GM21360 (cell line): ENCODE data around the gene FBXO21.
A peak's percentile ranks its signal among the peaks of the same experiment; 100 is the strongest.
"Not testable (repeated sequence)": the region's sequence is repeated elsewhere in the genome, so short reads cannot be mapped to it uniquely, and the experiment has no call there.

Source experiments
- ATAC-seq: cut with Tn5 transposase; IDR thresholded peaks from one replicate; pipeline ENCODE4 v1.9.1; 2021; ENCODE audit warnings: mild to moderate bottlenecking, moderate library complexity; ENCODE audit not compliant: unreplicated experiment

Gene FBXO21

GRCh38 chr12:117190210-117190781 lies at the start of gene FBXO21:
Gene FBXO21 (minus strand): TSS chr12:117190470. CDS start chr12:117190456, 14 bp downstream.
- peak; percentile 92 for ATAC-seq

GRCh38 chr12:117236456-117237001 lies 46.3 kb upstream of the FBXO21 start:
- no peak for ATAC-seq

GRCh38 chr12:117235261-117235660 lies 45.0 kb upstream of the FBXO21 start:
- no peak for ATAC-seq

- ATAC-seq, result no peak
Observed at GRCh38 chr12:117234441-117234840, 44.2 kb upstream of the FBXO21 start.

GRCh38 chr12:117231750-117232149 lies 41.5 kb upstream of the FBXO21 start:
- ATAC-seq, result no peak

GRCh38 chr12:117228239-117228638 lies 38.0 kb upstream of the FBXO21 start:
- ATAC-seq, result no peak

GRCh38 chr12:117227000-117227653 lies 36.9 kb upstream of the FBXO21 start:
- ATAC-seq, result no peak

GRCh38 chr12:117226505-117226904 lies 36.2 kb upstream of the FBXO21 start:
- no peak for ATAC-seq

GRCh38 chr12:117225179-117225578 lies 34.9 kb upstream of the FBXO21 start:
- no peak for ATAC-seq

- not testable (repeated sequence) for ATAC-seq
Observed at GRCh38 chr12:117220947-117221346, 30.7 kb upstream of the FBXO21 start.

- ATAC-seq, result no peak
Observed at GRCh38 chr12:117218149-117218548, 27.9 kb upstream of the FBXO21 start.

- ATAC-seq, result no peak
Observed at GRCh38 chr12:117216686-117217085, 26.4 kb upstream of the FBXO21 start.

GRCh38 chr12:117214797-117215196 lies 24.5 kb upstream of the FBXO21 start:
- no peak for ATAC-seq

GRCh38 chr12:117213295-117213808 lies 23.1 kb upstream of the FBXO21 start:
- no peak for ATAC-seq

- ATAC-seq, result no peak
Observed at GRCh38 chr12:117212563-117213190, 22.4 kb upstream of the FBXO21 start.

- ATAC-seq, result no peak
Observed at GRCh38 chr12:117210266-117210918, 20.1 kb upstream of the FBXO21 start.

GRCh38 chr12:117209626-117210025 lies 19.4 kb upstream of the FBXO21 start:
- no peak for ATAC-seq

- no peak for ATAC-seq
Observed at GRCh38 chr12:117208811-117209455, 18.7 kb upstream of the FBXO21 start.

GRCh38 chr12:117208206-117208605 lies 17.9 kb upstream of the FBXO21 start:
- ATAC-seq, result no peak

GRCh38 chr12:117207675-117208074 lies 17.4 kb upstream of the FBXO21 start:
- ATAC-seq, result no peak

GRCh38 chr12:117202556-117202955 lies 12.3 kb upstream of the FBXO21 start:
- ATAC-seq, result no peak
